Esophagus squamous epithelium (tissue), 4 donors: ENCODE measurements around the gene EPAS1.

Experiments
- POLR2A ChIP-seq, 4 donors: fragments of 450-650 bp; IDR thresholded peaks; one replicate each; pipeline ENCODE4 v1.6.1; 2017; ENCODE audit warnings: antibody characterized with exemption in 4 of 4, mild to moderate bottlenecking in 4 of 4, moderate library complexity in 3 of 4
- TF ChIP-seq, protein P1 (sequence below), 6 experiments: fragments of 450-650 bp in 4 of 6; fragments of 200-600 bp in 2 of 6; sonication (generic) in 2 of 6; IDR thresholded peaks; one replicate each; pipeline ENCODE4 v1.5.1; 2016 to 2019; ENCODE audit warnings: antibody characterized with exemption in 6 of 6, mild to moderate bottlenecking in 4 of 6, moderate library complexity in 4 of 6

DNA sequence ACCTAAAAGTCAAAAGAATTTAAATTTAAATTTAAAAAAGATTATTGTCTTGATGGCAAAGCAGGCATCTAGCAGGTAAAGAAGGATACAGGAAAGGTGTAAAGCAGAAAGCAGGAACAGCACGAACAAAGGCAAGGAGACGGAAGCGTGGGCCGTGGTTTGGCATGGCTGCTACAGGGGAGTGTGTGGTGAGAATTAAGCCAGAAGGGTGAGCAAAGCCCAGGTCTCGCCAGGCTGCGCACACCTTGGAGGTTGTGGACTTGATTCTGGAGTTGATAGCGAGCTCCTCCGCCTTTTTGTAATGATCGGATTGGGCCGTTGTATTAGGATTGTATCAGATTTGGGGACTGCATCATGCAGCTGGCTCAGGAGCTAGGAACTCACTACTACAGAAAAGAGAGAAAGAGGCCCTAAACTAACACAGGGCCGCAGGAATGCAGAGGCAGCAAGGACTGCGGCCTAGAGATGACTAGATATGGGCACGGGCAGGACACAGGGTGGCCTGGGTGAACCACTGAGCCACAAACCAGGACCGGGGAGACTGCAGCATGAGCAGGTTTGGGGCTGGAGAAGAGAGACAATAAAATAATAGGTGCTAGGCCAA is 110.7 kb downstream of the EPAS1 start:
- TF ChIP-seq, protein P1, sequence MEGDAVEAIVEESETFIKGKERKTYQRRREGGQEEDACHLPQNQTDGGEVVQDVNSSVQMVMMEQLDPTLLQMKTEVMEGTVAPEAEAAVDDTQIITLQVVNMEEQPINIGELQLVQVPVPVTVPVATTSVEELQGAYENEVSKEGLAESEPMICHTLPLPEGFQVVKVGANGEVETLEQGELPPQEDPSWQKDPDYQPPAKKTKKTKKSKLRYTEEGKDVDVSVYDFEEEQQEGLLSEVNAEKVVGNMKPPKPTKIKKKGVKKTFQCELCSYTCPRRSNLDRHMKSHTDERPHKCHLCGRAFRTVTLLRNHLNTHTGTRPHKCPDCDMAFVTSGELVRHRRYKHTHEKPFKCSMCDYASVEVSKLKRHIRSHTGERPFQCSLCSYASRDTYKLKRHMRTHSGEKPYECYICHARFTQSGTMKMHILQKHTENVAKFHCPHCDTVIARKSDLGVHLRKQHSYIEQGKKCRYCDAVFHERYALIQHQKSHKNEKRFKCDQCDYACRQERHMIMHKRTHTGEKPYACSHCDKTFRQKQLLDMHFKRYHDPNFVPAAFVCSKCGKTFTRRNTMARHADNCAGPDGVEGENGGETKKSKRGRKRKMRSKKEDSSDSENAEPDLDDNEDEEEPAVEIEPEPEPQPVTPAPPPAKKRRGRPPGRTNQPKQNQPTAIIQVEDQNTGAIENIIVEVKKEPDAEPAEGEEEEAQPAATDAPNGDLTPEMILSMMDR (IDR thresholded peaks at IDR 0.05) = no peak
- TF ChIP-seq POLR2A (IDR thresholded peaks at IDR 0.05) = no peak
